ACC112 (cell line): ENCODE data around the gene LSM2.
"Not testable (repeated sequence)": the region's sequence is repeated elsewhere in the genome, so short reads cannot be mapped to it uniquely, and the experiment has no call there.

Experiments used
- H2AFZ ChIP-seq: fragments of 200-600 bp; sonication (generic); one replicate; pipeline ENCODE4 v1.6.0; 2017; ENCODE audit warnings: antibody characterized with exemption, low read length; ENCODE audit not compliant: unreplicated experiment
- H3K27ac ChIP-seq: fragments of 200-600 bp; sonication (generic); 2 replicates; pipeline ENCODE4 v1.5.1; 2014; ENCODE audit warnings: low read depth, mild to moderate bottlenecking, antibody characterized with exemption, low read length, moderate library complexity
- H3K27me3 ChIP-seq: fragments of 200-600 bp; sonication (generic); 2 replicates; pipeline ENCODE4 v1.6.1; 2014; ENCODE audit warnings: mild to moderate bottlenecking, antibody characterized with exemption, low read length, moderate library complexity, mixed read lengths; ENCODE audit not compliant: insufficient read depth
- H3K36me3 ChIP-seq: fragments of 200-600 bp; sonication (generic); 2 replicates; pipeline ENCODE4 v1.6.1; 2016; ENCODE audit warnings: mild to moderate bottlenecking, antibody characterized with exemption, low read length, moderate library complexity, mixed read lengths; ENCODE audit not compliant: insufficient read depth
- H3K4me1 ChIP-seq: fragments of 200-600 bp; sonication (generic); one replicate; pipeline ENCODE4 v1.6.1; 2016; ENCODE audit warnings: low read length, mixed read lengths; ENCODE audit not compliant: insufficient read depth, unreplicated experiment, control insufficient read depth
- H3K4me3 ChIP-seq: fragments of 200-600 bp; sonication (generic); 2 replicates; pipeline ENCODE4 v1.5.1; 2014; ENCODE audit warnings: mild to moderate bottlenecking, low read depth, low read length
- H3K79me2 ChIP-seq: fragments of 200-600 bp; sonication (generic); one replicate; pipeline ENCODE4 v1.6.0; 2016; ENCODE audit warnings: low read length; ENCODE audit not compliant: control insufficient read depth, unreplicated experiment, insufficient read depth

LSM2 gene

GRCh38 chr6:31795616-31796298 is 11.0 kb downstream of the LSM2 start, which contains the start of gene VARS1:
VARS1 (minus strand) TSS chr6:31795752; CDS start chr6:31795217, 535 bp downstream.
- Histone ChIP-seq H3K79me2 (peaks cover 26% of the 10 kb centered on the region), H3K27ac (peak within 1 kb of the TSS; percentile 83), H2AFZ (peak within 1 kb of the TSS; percentile 51), H3K4me3 (peak within 1 kb of the TSS; percentile 94), H3K27me3 (no peaks in the 10 kb centered on the region), H3K36me3 (no peaks in the 10 kb centered on the region; the same call in 1 of the 2 replicates), H3K4me1 (peaks cover 15% of the 10 kb centered on the region)

DNA sequence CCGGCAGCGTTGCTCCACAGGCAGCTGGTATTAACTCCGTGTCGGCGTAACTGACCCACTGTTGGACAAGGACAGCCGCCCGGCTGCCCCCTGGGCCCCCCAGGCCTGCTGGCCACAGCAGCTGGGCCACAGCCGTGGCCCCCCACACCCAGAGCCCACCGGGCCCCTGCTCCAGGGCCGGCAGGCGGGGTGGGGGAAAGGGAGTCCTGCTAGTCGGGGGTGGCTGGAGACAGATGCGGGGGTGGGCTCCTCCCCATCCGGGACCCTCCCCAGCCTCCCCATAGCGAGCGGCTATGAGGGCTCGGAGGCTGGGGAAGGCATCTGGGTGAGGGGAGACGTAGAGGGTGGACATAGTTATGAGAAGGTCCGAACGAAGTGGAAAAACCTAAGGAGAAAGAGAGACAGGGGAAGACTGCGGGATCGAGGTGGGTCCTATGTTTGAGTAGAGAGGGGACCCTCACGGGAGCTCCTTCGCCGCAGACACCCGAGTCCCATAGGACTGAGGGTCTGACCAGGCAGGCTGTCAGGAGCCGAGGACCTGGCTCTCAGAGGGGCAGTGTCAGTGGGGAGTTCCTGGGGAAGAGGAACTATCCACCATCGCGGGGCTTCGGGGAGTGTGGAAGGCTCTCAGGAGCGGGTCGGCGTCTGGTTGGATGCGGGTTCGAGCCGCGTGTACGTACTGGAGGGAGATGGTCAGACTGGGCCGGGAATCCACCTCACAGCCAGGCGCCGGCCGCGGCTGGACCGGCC is 11.7 kb downstream of the LSM2 start:
- H2AFZ ChIP-seq, result peak overlapping the region; percentile 49
- peaks cover 15% of the 10 kb centered on the region for H3K4me1 ChIP-seq
- H3K4me3 ChIP-seq, result peak overlapping the region; percentile 94
- peak overlapping the region; percentile 83 for H3K27ac ChIP-seq
- H3K27me3 ChIP-seq, result no peaks in the 10 kb centered on the region
- no peaks in the 10 kb centered on the region; the same call in none of the 2 replicates for H3K36me3 ChIP-seq
- peaks cover 26% of the 10 kb centered on the region for H3K79me2 ChIP-seq

DNA sequence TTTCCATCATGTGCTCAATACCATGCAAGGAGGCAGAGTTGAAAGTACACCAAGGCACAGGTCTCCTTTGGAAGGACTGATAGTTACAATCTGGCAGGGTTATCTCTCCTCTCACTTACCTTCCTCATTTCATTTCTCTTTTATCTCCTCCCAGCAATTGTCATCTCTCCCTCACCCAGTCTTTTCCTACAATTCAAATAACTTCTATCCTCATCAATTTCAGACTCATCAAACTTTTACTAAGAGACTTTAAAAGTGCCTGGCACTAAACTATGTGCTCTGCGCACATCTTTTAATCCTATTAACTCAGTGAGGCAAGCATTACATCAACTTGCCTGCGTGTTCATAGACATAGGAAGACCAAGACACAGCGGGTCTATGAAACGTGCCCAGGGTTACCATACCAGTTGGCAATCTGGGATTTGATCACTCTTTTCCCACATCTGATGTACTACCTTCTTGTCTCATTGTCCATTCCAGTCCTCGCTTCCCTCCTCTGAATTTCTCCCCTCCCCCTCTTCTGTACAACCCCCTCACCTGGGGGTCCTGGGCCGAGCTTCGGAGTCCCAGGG is 12.4 kb downstream of the LSM2 start:
- H3K36me3 ChIP-seq, result no peaks in the 10 kb centered on the region; the same call in none of the 2 replicates
- peak overlapping the region; percentile 83 for H3K27ac ChIP-seq
- peaks cover 15% of the 10 kb centered on the region for H3K4me1 ChIP-seq
- peaks cover 26% of the 10 kb centered on the region for H3K79me2 ChIP-seq
- H2AFZ ChIP-seq, result peak overlapping the region; percentile 42
- H3K27me3 ChIP-seq, result no peaks in the 10 kb centered on the region
- peak overlapping the region; percentile 94 for H3K4me3 ChIP-seq

GRCh38 chr6:31793927-31794245 is 12.9 kb downstream of the LSM2 start:
- Histone ChIP-seq H3K27ac (peak overlapping the region; percentile 83), H3K79me2 (peaks cover 26% of the 10 kb centered on the region), H3K4me1 (peaks cover 15% of the 10 kb centered on the region), H3K4me3 (peak overlapping the region; percentile 94)
- not testable (repeated sequence) for H2AFZ ChIP-seq, H3K36me3 ChIP-seq, H3K27me3 ChIP-seq

DNA sequence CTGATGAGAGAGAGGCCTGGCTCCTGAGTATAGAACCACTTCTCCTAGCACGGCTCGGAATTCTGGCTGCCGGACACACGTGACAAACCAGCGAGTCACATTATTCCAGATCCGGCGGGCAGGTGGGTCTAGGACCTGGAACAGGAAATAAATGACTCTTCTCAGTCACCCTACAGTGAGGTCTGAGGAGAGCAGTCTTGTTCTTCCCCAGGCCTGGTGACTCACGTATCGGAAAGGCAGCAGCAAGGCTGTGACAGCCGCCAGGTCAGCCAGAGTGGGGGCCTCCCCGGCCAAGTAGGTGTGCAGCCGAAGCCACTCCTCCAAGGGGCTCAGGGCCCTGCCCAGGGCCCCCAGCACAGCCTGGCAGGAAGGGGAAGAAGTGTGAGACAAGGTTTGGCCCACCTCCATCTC is 14.0 kb downstream of the LSM2 start:
- Histone ChIP-seq H3K4me1 (peaks cover 15% of the 10 kb centered on the region), H3K27ac (peak overlapping the region; percentile 31; the same call in 1 of the 2 replicates), H3K4me3 (no peak overlapping the region), H3K27me3 (no peaks in the 10 kb centered on the region), H2AFZ (no peak overlapping the region), H3K36me3 (no peaks in the 10 kb centered on the region; the same call in none of the 2 replicates), H3K79me2 (peaks cover 26% of the 10 kb centered on the region)

GRCh38 chr6:31792090-31792374 is 14.7 kb downstream of the LSM2 start:
- peaks cover 15% of the 10 kb centered on the region for H3K4me1 ChIP-seq

GRCh38 chr6:31791324-31792089 is 15.3 kb downstream of the LSM2 start:
- peaks cover 26% of the 10 kb centered on the region for H3K79me2 ChIP-seq

More at GRCh38 chr6:31792090-31792374, 14.7 kb downstream of the LSM2 start:
- H3K27ac ChIP-seq, result no peak overlapping the region
- peaks cover 26% of the 10 kb centered on the region for H3K79me2 ChIP-seq
- no peaks in the 10 kb centered on the region; the same call in none of the 2 replicates for H3K36me3 ChIP-seq
- no peaks in the 10 kb centered on the region for H3K27me3 ChIP-seq
- no peak overlapping the region for H2AFZ ChIP-seq
- no peak overlapping the region for H3K4me3 ChIP-seq

GRCh38 chr6:31785475-31785874 is 21.3 kb downstream of the LSM2 start:
- Histone ChIP-seq H3K4me3 (no peak overlapping the region), H3K36me3 (peaks cover 13% of the 10 kb centered on the region), H3K27ac (no peak overlapping the region)

More at GRCh38 chr6:31791324-31792089, 15.3 kb downstream of the LSM2 start:
- Histone ChIP-seq H3K27ac (no peak overlapping the region), H2AFZ (no peak overlapping the region), H3K36me3 (no peaks in the 10 kb centered on the region; the same call in none of the 2 replicates), H3K4me3 (no peak overlapping the region), H3K4me1 (peaks cover 15% of the 10 kb centered on the region), H3K27me3 (no peaks in the 10 kb centered on the region)

DNA sequence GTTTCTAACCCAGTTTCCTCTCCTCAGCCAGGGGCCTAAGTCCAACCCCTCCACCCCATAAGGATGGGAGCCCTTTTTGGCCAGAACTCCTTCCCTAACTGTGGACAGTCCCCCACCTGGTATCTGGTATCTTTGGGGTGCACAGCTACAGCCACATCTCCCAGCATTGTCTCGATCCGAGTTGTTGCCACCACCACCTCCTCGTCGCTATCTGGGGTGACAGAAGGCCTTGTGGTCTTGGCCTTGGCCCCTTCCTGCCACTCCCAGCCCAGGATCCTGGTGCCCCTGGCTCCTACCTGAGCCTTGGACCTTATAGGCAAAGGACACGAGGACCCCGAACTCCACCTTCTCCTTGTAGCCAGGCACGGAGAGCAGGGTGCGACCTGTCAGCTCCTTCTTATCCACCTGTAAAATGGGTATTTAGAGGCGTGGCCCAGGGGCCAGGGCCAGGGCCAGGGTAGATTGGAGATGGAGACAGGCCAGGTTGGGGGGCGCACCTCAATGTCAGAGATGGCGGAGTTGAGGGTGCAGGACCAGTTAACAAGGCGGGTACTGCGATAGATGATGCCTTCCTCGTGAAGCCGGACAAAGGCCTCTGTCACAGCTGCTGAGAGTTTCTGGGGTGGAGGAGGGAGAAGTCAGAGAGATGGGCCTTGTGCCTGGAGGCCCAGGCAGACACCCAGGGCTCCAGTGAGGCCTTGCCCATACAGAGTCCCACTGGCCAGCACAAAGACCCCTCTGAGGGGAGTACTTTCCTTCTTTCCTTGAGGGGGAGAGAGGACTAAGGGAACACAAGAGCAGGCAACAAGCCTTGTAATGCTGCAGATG is 22.5 kb downstream of the LSM2 start:
- peaks cover 13% of the 10 kb centered on the region; the same call in 1 of the 2 replicates for H3K36me3 ChIP-seq
- no peaks in the 10 kb centered on the region for H3K27me3 ChIP-seq
- H3K4me3 ChIP-seq, result no peak overlapping the region

More at GRCh38 chr6:31785475-31785874, 21.3 kb downstream of the LSM2 start:
- Histone ChIP-seq H3K4me1 (no peaks in the 10 kb centered on the region), H3K27me3 (no peaks in the 10 kb centered on the region), H2AFZ (no peak overlapping the region), H3K79me2 (no peaks in the 10 kb centered on the region)

More for the DNA sequence above, 22.5 kb downstream of the LSM2 start:
- H2AFZ ChIP-seq, result no peak overlapping the region
- H3K4me1 ChIP-seq, result no peaks in the 10 kb centered on the region
- no peaks in the 10 kb centered on the region for H3K79me2 ChIP-seq
- H3K27ac ChIP-seq, result no peak overlapping the region
